Measurements from ENCODE around the gene SH3RF3.
A peak's percentile ranks its signal among the peaks of the same experiment; 100 is the strongest.

SH3RF3 gene

GRCh38 chr2:109393662-109393972, 264.6 kb downstream of the SH3RF3 start:
- peaks cover 77% of the 10 kb centered on the region for H3K4me1 Mint-ChIP-seq
- peak overlapping the region; percentile 58 for H3K4me3 Mint-ChIP-seq
- no peaks in the 10 kb centered on the region for H3K36me3 Mint-ChIP-seq (ENCODE audit: low read depth)
- no peaks in the 10 kb centered on the region for H3K9me3 Mint-ChIP-seq
- no peak for TF ChIP-seq CTCF (IDR thresholded peaks at IDR 0.05)
- H3K27ac Mint-ChIP-seq = peak overlapping the region; percentile 94
- DNase-seq = no peak
- H3K27me3 Mint-ChIP-seq (ENCODE audit: low read depth, poor library complexity) = peaks cover 12% of the 10 kb centered on the region

GRCh38 chr2:109395494-109396201, 266.6 kb downstream of the SH3RF3 start:
- no peak for TF ChIP-seq CTCF (IDR thresholded peaks at IDR 0.05)
- Mint-ChIP-seq H3K4me3 (no peak overlapping the region), H3K27ac (peak overlapping the region; percentile 80), H3K4me1 (peaks cover 72% of the 10 kb centered on the region), H3K9me3 (no peaks in the 10 kb centered on the region), H3K27me3 (ENCODE audit: low read depth, poor library complexity) (peaks cover 12% of the 10 kb centered on the region), H3K36me3 (ENCODE audit: low read depth) (peaks cover 6% of the 10 kb centered on the region)
- DNase-seq = no peak

GRCh38 chr2:109396202-109397180, 267.5 kb downstream of the SH3RF3 start:
- Mint-ChIP-seq H3K9me3 (no peaks in the 10 kb centered on the region), H3K4me1 (peaks cover 73% of the 10 kb centered on the region), H3K4me3 (no peak overlapping the region), H3K27me3 (ENCODE audit: low read depth, poor library complexity) (peaks cover 11% of the 10 kb centered on the region), H3K27ac (peak overlapping the region; percentile 80), H3K36me3 (ENCODE audit: low read depth) (peaks cover 6% of the 10 kb centered on the region)
- TF ChIP-seq CTCF (IDR thresholded peaks at IDR 0.05) = no peak
- no peak for DNase-seq

GRCh38 chr2:109397893-109398292, 268.9 kb downstream of the SH3RF3 start:
- H3K27ac Mint-ChIP-seq = no peak overlapping the region
- no peaks in the 10 kb centered on the region for H3K9me3 Mint-ChIP-seq
- H3K4me1 Mint-ChIP-seq = peaks cover 79% of the 10 kb centered on the region
- DNase-seq = no peak
- H3K4me3 Mint-ChIP-seq = no peak overlapping the region
- no peak for TF ChIP-seq CTCF (IDR thresholded peaks at IDR 0.05)
- peaks cover 6% of the 10 kb centered on the region for H3K36me3 Mint-ChIP-seq (ENCODE audit: low read depth)
- H3K27me3 Mint-ChIP-seq (ENCODE audit: low read depth, poor library complexity) = peaks cover 9% of the 10 kb centered on the region

- Mint-ChIP-seq H3K36me3 (ENCODE audit: low read depth) (peaks cover 6% of the 10 kb centered on the region), H3K4me3 (peak overlapping the region; percentile 6), H3K9me3 (no peaks in the 10 kb centered on the region), H3K27me3 (ENCODE audit: low read depth, poor library complexity) (peaks cover 9% of the 10 kb centered on the region), H3K4me1 (peaks cover 79% of the 10 kb centered on the region), H3K27ac (no peak overlapping the region)
- DNase-seq = no peak
- TF ChIP-seq CTCF (IDR thresholded peaks at IDR 0.05) = no peak
Observed at GRCh38 chr2:109398366-109399015, 269.5 kb downstream of the SH3RF3 start.
